ENCODE results near the gene METTL21A.

DNA sequence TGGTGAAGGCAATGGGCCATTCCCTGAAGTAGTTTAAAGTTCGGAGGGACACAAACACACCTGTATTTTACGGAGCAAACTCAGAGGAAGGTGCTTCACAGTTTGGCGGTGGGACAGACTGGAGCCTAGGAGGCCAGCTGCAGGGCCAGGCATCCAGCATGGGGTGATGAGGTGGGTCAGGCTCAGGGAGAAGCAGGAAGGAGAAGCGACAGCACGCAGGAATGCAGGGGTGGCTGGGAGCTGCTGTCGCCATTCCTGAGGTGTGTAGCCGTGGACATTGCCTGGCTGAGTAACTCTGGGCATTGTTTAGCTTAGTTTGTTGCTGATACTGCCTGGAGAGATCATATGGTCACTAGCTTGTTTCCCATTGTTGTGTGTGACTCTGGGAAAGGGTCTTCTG, 35.8 kb upstream of the METTL21A start:
- TF ChIP-seq, protein P1, sequence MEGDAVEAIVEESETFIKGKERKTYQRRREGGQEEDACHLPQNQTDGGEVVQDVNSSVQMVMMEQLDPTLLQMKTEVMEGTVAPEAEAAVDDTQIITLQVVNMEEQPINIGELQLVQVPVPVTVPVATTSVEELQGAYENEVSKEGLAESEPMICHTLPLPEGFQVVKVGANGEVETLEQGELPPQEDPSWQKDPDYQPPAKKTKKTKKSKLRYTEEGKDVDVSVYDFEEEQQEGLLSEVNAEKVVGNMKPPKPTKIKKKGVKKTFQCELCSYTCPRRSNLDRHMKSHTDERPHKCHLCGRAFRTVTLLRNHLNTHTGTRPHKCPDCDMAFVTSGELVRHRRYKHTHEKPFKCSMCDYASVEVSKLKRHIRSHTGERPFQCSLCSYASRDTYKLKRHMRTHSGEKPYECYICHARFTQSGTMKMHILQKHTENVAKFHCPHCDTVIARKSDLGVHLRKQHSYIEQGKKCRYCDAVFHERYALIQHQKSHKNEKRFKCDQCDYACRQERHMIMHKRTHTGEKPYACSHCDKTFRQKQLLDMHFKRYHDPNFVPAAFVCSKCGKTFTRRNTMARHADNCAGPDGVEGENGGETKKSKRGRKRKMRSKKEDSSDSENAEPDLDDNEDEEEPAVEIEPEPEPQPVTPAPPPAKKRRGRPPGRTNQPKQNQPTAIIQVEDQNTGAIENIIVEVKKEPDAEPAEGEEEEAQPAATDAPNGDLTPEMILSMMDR (conservative IDR thresholded peaks at IDR 0.05; ENCODE audit: low read depth, low read length) = no peak
- TF ChIP-seq, protein P2, sequence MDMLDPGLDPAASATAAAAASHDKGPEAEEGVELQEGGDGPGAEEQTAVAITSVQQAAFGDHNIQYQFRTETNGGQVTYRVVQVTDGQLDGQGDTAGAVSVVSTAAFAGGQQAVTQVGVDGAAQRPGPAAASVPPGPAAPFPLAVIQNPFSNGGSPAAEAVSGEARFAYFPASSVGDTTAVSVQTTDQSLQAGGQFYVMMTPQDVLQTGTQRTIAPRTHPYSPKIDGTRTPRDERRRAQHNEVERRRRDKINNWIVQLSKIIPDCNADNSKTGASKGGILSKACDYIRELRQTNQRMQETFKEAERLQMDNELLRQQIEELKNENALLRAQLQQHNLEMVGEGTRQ (IDR thresholded peaks at IDR 0.05; ENCODE audit: low read depth, low read length) = no peak
- TF ChIP-seq POLR2A (IDR thresholded peaks at IDR 0.05; ENCODE audit: low read depth, low read length) (no peak), MAFK (IDR thresholded peaks at IDR 0.05; ENCODE audit: low read depth, low read length) (no peak), BHLHE40 (IDR thresholded peaks at IDR 0.05; ENCODE audit: low read depth, low read length) (no peak), NFE2L2 (IDR thresholded peaks at IDR 0.05; ENCODE audit: low read depth, low read length) (no peak), RFX5 (IDR thresholded peaks at IDR 0.05; ENCODE audit: low read depth, low read length) (no peak)
